NCI-H2171 (cell line): ENCODE data around the gene GNAI1.

Source experiments
- DNase-seq: peaks from one replicate; lab custom pipeline; 2025; lab: John Stamatoyannopoulos, UW

The GNAI1 gene

DNA sequence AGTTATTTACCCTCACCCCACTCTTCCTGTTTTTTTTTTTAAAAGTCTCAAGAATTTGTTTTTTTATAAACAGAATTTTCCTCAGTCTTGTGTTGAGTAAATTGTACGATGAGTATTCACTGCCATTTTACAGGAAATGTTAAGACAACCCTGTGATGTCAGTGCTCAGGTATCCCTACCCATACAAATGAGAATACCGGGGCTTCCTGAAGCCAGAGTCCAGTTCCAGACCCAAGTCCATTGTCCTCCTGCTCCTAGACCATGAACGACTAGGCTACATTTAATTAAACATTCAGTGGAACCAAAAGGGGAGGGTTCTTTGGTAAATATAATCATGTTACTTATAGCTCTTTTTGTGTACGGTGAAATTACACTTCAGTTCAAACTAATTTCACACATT lies 79.2 kb downstream of the GNAI1 start:
- no peak for DNase-seq

DNA sequence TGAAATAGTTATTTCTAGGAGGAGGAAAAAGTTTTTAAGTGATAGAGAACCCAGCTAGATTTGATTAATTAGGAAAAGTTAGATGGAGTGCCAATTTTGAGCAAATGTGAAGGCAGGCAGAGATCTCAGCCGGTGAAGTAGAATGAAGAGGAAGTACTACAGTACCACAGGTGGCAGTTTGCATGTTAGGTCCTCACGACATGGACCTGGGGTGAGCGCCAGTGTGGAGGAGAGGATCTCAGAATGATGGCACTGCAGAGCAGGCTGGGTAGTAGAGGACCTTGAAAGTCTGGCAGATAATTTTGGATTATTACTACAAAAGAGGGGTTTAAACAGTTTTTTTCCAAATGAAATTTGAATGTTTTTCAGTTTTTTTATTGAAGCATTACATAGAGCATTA lies 81.1 kb downstream of the GNAI1 start:
- DNase-seq: no peak

DNA sequence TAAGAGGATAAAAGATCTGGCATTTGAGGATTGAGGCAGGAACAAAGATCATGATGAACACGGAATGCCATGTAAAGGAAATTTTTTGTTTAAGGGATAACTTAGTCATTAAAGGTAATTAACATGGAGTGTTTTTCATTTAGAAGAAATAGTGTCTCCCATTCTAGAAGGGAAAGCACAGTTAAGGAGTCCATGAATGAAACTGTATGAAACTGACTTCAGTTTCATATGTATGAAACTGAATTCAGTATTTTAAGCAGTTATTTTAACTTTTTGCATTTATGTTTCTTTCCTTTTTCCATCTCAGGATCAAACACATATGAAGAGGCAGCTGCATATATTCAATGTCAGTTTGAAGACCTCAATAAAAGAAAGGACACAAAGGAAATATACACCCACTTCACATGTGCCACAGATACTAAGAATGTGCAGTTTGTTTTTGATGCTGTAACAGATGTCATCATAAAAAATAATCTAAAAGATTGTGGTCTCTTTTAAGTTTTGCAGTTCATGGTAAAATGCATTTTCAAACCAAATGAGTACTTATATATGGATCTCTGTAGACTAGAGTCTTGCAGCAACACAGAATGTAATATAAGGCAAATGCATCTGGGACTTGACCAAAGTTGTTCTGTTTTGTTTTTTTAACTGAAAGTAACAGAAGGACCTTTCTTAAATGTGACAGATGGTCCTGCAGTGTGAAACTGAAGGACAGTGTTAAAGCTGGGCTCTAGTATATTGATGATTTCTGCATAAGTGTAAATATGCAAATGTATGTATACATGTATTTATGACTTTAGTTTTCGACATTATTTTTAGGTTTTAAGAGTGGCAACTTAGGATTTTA lies 82.6 kb downstream of the GNAI1 start:
- DNase-seq: peak; percentile 34

DNA sequence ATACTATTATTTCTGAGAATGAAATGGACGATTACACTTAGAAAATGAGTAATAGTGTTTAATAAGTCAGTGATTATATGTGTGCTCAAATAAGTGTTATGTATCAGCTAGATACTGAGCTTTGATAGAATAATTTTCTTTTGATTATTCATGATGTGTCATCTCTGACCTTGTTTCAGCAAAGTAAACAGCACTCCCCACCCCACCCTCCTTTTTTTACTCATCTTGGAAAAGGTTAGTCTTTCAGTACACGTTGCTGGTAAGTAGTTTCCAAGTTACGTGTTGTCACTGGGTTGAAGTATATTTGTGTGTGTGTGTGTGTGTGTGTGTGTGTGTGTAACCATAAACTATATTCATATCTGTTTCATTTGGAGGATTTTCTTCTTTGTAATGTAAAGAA lies 84.1 kb downstream of the GNAI1 start:
- DNase-seq: no peak

DNA sequence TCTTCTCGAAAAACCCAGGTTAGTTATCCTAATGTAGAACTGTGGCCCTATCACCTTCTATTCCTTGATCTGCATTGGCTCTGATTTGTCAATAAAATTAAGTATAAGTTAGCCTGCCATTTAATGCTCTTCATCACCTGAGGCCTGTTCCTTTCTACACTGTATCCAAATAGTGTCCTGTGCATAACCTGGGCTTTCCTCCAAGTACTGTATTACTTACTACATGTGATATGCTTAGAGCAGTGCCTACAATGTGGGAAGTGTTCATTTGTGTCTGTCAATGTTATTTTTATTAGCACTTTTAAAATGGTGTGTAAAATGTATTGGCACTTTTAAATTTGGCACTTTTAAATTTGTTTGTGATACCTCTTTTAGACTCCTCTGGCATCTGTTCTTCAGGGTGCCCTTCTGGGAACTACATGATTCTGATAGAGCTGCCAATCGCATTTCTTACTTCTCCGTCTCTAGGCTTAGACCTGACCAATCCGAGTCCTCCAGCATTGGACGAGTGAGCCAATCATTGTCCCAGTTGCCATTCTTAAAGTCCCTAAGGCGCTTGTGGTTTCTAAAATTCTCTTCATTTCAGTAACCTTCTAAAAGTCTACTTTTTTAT lies 85.5 kb downstream of the GNAI1 start:
- no peak for DNase-seq

DNA sequence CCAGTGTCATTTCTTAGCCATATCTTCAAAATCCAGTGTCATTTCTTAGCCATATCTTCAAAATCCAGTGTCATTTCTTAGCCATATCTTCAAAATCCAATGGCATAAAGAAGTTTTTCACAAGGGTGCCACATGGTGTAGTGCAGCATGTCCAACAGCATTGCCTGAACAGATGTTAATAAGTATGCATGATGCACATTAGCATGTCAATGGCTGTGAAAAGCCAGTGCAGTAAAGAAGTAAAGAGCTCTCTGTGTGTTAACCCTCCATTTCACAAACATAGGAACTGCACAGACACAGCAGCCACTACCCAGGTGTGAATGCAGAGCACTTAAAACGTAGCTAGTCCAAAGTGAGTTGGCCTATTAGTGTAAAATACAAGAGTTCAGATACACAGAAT lies 89.8 kb downstream of the GNAI1 start:
- no peak for DNase-seq

DNA sequence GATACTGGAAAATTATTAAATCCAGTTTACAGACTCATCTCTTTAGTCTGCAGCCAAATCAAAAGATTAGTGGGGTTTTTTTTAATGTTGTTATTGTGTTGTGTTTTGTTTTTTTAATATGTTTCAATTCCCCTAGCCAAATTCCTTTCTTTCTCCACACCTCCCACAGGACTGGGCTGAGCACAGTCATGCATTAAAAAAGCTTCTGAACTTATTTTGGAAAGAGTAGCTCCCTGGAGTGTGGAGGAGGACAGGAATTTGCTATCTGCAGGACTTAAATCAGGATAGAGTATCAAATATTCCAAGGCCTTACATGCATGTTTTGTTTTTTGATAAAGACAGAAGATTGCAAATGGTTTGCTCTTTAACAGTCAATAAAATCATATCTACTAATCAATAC lies 90.7 kb downstream of the GNAI1 start:
- DNase-seq: no peak

DNA sequence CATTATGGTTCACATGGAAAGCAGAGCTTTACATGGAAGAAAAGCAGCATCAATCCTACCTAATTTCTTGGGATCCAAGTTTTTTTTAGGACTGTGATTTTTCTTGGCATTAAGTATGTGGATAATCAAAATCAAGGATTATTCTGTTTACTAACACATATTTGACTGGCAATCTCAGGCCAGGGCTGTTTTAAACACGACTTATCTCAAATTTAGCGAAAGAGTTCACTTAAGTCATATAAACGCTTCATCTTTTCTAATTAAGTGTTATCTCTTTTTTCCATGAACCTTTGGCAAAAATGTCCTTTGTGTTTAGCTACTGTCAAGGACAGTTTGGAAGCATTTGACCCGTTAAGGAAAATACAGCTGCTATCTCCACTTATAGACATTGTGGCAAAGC lies 92.0 kb downstream of the GNAI1 start:
- no peak for DNase-seq

DNA sequence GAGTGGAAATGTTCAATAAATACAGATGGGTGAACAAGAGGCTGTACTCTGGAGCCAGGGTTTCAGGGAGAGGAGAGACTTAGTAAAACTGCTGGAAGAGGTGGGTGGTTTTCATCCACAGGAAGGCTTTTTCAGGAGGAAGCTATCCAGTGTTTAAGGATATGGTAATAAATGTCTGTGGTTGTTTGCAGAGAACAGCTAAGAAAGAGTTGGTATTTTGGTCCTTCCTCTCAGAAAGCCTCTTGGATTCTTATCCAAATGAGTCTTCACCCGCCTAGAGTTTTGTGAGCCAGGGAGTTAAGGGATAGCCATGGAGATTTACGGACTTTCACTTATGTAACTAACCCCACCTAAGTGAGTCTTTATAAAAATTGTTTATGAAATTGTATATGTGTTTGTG lies 95.7 kb downstream of the GNAI1 start:
- DNase-seq: no peak

DNA sequence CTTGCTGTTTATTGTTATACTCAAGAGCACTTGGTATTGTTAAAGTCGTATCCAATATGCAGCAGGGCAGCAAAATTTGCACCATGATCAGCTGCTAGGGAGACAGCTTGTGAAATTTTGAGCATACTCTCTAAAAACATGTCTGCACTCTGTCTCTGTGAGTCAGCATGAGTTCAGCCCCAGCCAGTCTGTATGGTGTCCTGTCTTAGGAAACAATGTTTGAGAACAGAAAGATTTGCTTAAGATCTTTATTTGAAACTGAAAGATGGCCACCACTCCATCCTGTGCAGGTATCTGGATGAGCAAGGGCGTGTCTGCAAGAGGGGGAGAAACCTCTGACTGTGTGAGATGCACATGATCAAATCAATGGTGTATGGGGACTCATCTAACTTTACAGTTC lies 97.1 kb downstream of the GNAI1 start:
- no peak for DNase-seq

DNA sequence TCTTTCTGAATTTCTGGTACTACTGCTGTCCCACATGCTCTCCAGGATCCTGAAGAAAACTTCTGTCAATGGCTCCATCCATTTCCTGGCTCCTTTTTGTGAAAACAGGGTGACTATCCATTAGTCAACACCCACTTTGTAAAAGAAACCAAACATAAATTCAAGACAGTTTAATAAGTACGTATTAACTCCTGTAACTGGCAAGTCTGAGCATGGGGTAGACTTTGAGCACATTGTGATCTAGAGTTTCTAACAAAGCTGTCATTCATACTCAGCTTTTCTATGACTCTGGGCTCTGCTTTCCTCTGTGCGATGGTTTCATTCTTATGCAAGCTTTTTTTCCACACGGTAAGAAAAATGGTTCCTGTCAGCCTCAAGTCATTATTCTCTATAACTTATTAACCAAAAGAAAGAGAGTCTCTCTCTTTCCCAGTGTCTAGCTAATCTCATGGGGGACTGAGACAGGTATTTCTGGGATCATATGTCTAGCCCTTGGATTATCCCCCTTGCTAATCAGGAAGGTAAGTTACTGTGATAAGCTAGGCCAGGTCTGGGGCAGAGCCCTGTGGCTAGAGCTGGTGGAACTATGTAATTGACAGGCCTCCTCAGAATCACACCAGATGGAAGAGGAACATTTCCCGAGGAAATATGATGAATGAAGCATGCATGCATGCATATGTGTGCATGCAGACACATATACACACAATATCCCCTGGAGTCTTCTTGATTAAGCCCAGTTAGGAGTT lies 98.5 kb downstream of the GNAI1 start:
- DNase-seq: no peak

DNA sequence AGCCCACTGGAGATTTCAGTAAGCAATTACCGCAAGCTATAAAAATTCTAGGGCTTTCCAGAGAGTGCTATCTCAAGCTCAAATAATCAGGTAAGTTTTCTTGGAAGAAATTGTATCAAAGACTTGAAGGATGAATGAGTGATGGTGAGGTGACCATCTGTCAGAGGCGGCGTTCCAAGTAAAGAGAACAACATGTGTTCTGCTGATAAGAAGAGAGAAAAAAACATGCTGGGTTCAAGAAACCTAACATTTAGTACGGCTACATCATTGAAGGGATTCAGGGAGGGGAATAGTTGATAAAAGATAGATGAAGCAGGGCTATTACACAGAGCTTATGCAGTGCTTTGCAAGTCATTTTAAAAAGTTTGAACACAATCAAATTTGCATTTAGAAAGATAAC lies 100.7 kb downstream of the GNAI1 start:
- peak; percentile 23 for DNase-seq

DNA sequence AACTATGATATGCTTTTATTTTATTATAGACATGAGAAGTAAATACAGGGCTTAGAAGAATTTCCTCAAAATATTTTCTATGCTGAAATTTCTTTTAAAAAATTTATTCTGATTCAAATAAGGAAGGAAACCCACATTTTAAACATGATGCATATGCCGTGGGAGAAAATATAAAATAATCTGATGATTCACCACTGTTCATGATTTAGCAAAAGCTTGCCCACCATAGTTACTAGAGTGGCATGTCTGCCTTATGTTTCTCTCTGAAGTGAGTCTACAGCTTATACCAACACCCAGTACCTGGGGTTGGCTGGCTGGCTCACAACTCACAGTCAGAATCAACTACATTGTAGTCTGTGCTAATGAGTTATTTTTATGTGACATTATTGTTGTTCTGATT lies 102.0 kb downstream of the GNAI1 start:
- no peak for DNase-seq

DNA sequence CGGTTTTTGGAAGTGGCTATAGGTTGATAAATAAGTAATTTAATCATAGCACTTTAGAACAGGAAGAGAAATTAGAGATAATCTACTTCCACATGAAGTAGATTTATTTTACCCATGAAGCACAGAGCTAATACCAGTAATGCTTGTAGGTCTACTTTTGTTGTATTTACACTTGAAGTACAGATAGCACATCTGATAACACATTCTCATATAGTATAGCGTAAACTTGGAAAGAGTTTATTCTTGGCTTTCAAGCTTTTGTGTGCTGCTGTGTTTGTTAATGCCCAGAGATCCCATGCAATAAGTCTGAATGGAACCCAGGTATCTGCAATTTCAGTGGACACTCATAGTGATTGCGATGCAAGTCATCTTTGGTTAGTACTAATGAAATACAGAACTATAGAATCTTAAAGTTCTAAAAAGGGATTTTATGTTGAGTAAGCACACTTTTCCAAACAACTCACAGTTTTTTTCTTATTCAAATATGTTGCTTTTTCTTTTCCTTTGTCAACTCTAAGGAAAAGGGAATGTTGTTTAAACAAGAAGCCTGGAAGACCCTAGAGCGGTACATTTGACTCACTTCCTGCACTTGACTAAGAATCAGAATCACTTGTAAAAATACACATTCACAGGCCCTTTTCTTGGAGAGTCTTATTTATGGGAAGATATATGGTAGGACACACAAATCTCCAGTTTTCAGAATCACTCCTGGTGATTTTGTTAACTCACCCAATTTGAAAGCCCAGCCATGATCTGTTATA lies 105.8 kb downstream of the GNAI1 start:
- no peak for DNase-seq

DNA sequence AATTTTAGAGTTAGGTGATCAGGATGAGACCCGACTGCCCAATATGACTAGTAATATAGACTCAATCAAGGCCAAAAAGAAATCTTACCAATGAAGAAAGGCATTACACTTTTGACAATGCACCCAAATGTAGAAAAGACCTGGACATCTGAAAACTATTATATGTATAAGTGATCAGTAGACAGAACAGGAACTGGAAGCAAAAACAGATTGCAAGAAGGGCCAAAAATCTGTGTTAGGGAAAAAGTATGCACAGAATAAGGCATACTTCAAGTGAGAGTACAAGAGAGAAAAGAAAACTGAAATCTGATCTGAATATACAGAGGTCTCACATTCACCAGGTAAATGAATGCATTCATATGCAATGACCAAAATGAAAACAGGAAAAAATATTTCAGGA lies 107.0 kb downstream of the GNAI1 start:
- DNase-seq: no peak

DNA sequence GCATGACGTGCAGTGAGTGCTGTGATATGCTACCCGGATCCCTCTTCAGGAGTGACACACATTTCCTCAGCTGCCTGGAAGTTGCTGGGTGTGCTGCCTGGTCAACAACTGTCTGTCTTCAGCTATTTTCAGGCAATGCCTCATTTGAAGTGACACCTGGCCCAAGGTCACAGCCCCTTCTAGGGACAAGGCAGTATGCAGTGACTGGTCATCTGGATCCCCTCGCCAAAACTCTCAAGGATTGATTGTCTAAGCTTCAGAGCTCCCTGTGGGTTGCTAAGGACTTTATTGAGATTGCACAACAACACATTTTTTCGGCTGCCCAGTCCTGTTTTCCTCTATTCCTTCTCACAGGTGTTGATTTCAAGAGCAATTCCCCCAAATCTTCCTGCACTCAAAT lies 108.8 kb downstream of the GNAI1 start:
- no peak for DNase-seq

DNA sequence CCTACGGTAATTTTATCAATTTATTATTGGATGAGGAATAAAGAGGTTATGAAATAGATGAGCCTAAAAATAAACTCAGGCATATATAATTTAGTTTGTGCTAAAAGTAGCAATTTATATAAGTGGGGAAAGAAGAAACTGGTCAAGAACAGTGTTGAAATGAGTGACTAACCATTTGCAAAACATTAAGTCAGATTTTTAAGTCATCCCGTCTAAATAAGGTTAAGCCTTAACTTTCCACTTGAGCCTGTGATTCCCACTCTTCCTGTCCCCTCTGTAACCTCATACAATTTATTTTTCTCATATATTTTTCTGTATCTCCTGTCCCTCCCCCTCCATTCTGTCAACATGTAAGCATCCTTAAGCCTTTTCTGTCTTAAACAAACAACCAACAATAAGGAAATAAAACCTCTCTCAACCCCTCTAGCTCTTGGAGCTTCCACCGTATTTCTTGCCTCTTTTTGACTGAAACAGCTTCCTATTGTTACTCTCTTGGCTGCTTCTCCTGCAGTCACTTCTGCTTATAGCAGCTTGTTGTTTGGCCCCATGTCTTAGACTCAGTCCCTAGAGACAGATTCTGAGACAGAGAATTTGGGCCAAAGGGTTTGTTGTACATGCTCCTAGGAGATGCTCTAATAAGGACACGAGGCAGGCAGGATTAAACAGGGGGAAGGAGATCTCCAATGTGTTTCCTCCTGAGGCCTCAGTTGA lies 109.7 kb downstream of the GNAI1 start:
- DNase-seq: no peak

DNA sequence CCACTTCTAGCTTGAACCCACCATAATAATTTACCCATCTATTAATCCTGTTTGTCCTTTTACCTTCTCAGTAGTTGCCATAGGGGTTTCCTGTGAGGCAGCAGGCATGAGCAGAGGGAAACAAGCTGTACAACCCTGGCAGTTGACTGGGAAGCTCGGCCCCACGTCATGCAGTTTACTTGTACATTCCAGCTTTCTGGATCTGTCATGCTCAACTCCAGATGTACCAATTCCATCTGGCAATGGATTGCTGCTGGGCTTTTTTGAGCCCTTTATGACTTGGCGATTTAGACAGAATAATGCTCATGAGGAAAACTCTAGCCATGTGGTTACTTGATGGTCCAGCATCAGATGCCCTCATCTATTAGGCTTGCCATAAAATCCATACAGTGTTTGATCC lies 112.5 kb downstream of the GNAI1 start:
- no peak for DNase-seq

DNA sequence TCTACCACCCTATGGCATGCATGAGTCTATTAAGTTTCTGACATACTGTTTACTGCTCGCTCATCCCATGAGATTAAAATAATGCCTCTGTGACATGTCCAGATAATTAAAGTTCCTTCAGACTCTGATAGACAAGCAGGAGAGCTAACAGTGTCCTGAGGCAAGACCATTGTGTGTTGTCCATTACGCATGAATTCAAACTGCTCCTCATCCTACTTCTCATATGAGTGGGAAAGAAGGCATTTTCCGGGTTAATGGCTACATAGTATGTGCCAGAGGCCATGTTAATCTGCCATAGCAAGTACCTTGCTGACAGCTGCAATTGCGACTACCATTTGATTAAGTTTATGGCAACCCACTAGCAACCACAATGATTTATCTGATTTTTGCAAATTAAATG lies 113.3 kb downstream of the GNAI1 start:
- DNase-seq: no peak

DNA sequence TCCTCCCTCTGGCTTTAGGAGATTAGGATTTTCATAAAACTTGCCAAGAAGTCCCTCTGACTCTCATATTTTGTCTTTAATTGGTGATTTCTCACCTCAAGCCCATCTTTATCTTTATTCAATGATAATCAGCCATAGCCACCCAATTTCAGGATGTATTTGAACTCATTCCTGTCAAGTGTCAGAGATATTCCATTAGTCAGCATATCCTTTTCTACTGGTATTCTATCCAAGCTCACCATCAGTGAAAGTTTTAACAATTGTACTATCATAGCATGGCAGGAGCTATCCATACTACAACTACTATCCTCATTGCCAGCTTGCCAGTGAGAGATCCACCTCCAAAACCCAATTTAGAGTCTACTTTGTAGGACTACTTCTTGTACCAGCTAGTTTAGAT lies 114.6 kb downstream of the GNAI1 start:
- DNase-seq: no peak

DNA sequence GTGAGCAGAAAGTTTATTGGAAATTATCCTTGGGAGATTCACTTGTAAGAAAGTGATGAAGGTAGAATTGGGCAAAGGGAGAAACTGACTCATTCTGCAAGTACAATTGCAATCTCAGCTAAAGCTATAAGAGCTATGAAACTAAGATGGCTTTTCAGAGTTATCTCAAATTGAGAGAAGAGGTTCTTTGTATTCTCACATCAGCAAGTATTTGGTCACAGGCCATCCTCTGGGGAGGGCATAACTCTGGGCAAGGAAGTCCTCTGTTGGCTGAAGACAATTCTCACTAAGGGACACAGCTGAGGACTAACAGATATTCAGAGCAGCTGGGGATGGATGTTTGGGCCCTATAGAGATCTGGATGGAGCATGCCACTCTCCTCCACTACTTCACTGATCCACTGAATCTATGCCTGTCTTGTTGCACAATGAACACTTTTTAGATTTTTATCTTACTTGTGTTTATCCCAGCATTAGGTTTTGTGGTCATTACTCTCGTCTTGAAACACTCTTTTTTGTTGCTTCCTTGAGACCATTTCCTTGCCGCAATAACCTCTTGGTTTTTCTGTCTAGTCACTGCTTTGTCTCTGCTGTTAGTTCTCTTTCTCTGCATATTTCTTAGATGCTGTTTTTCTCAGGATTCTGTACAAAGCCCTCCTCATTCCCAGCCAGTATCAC lies 115.1 kb downstream of the GNAI1 start:
- DNase-seq: no peak
